ENCODE data around the gene LIPA.

- TF ChIP-seq POLR2A (IDR thresholded peaks at IDR 0.05) (no peak), CTCF (IDR thresholded peaks at IDR 0.05) (no peak)
Measured at GRCh38 chr10:89258881-89259280, 7.3 kb upstream of the LIPA start.
